ENCODE measurements around the gene MB21D2.

Gene MB21D2

DNA sequence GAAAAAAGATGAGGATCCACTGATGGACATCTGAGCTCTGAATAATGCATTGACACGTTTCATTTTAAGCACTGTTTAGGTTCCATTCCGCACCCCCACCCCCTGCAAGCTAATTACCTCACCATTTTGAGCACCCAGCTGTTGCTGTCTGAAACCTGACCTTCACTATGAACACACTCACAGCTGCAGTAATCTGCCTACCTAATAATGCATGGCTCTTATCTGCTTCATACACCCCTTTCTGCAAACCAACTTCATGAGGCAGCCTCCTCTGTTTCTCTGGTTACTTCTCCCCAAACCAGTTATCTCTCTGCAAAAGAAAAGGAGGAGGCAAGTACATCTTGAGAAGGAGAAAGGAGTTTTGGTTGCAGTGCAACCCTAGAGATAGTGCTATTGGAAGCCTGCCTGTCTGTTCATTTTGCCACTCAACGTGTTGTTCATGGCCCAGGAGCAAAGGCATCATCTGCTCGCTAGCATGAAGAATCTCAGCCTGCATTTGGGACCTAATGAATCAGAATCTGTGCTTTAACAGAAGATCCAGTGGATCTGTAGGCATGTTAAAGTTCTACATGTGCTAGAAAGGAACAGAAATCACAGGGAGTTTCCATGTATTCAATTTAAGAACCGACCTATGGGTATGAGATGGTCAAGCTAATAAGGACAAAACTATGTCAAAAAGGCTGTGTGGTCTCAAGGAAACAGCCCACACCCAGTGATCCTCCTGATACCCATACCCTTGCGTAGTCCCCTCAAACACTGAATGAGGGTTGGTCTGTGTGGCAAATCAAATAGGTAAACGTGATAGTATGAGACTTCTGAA lies 87.2 kb downstream of the MB21D2 start:
- DNase-seq, result no peak

DNA sequence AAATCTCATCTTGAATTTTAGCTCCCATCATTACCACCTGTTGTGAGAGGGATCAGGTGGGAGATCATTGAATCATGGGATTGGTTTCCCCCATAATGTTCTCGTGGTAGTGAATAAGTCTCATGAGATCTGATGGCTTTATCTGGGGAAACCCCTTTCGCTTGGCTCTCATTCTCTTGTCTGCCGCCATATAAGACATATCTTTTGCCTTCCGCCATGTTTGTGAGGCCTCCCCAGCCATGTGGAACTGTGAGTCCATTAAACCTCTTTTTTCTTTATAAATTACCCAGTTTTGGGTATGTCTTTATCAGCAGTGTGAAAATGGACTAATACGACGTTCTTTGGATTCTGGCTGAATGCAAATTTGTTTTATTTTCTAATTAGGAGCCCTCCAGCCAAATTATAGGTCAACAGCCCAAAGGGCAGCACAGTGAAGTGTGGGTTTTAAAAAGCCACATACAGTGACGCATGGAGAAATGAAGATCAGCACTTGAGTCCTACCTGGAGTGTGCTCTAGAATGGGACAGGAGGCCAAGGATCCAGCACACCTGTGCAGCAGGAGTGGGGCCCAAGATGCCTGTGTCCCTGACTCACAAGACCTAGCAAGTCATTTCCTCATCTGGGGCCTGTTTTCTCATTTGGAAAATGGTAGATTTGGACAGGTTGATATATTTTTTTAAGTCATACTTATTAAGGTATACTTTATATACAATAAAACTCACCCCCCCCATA lies 89.6 kb downstream of the MB21D2 start:
- DNase-seq, result no peak

DNA sequence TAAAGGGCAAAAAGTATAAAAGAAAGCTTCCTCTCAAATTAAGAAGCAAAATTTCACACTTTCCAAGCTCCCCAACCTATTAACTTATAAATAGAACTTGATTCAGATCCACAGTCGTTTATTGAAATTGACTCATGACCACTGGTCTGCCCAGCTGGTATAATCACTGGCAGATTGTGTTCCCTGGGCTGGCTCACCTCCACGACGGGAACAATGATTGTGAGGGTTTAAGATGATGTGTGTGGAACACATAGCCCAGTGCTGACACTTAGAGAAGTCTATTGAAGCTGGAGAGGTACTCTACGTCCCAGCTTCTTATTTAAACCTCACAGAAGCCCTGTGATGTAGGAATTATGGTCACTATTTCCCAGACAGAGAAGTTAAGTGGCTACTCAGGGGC lies 90.4 kb downstream of the MB21D2 start:
- DNase-seq, result no peak

DNA sequence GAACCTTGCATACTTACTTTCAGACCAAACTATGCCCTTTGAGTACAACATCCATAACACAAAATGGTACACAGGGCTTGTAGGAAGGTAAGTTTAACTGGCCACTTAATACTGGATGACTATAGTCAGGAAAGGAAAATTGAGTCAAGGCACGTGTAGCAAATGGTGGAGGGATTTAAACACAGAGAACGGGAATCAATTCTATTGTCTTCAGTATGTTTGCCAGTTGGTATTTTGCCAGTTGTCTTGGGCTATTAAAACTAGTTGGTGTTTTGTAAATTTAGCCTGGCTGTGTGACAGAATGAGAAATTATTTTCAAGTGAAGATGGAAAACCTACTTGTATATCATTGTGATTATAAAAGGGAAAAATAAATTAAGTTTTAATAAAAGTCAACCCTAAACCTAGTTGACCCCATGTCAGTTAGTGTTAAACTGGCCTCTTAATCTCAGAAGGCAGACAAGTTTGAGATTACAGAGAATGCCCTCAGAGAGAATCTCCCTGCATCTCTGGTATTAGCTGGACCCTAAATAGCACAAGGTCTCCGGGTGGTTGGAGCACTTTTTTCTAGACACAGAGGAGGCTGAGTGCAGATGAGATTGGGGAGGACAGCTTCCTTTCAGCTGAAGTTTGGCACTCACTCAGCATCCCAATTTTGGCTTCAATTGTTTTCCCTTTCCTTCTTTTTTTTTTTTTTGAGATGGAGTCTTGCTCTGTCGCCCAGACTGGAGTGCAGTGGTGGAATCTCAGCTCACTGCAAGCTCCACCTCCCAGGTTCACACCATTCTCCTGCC lies 91.2 kb downstream of the MB21D2 start:
- no peak for DNase-seq

DNA sequence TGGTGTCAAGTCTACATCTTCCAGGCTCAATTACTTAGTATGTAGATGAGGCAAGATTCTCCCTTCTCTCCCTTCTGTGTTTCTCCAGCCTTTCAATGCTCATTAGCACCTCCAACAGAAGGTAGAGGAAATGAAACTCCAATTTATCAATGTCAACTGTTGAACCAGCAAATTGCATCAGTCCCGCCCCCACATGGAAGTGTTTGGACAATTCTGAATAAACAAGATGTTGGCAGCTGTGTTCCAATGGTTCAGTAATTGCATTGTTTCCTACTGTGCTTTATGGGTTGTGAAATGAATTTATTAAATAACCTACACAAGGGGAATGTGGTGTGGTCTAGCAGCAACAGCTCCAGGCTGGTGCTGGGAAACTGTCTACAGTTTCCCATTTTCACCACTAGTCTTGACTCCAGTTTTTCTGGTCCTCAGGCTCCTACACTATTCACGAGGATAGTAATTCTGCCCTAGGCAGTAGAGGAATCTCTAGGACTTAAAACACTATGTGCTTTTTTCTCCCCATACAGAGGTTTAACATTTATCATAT lies 91.9 kb downstream of the MB21D2 start:
- DNase-seq, result no peak

DNA sequence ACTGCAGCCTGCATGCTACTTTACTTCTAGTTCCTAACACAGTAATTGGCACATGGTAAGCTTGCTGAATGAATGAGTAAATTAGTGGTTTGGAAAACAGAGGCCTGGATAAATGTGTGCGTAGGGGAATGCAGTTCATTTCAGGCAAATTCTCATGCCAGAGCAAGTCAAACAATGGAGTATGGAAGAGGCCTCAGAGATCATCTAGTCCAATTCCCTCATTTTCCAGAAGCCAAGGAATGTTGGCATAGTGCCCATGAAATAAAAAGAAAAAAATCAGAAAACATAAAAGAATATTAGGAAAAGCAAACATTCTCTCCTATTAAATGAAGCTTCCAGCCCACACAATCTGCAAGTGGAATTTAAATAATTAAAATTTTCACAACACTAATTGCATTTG lies 92.4 kb downstream of the MB21D2 start:
- no peak for DNase-seq

DNA sequence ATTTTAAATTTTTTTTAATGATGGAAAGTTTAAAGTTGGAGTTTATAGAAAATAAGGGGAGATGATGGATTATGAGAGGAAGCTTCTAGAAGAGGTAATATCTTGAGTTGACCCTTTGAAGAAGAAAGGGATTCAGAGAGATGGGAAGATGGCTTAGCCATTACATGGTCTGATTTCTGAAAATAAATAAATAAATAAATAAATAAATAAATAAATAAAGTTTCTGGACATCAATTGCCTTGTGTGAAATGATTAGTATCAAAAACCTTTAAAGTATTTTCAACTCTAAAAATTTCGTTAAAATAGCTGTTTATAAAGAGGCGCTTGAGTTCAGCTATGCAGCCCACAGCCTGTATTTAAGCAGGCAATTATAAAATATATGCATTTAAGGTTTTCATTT lies 93.3 kb downstream of the MB21D2 start:
- DNase-seq, result no peak

DNA sequence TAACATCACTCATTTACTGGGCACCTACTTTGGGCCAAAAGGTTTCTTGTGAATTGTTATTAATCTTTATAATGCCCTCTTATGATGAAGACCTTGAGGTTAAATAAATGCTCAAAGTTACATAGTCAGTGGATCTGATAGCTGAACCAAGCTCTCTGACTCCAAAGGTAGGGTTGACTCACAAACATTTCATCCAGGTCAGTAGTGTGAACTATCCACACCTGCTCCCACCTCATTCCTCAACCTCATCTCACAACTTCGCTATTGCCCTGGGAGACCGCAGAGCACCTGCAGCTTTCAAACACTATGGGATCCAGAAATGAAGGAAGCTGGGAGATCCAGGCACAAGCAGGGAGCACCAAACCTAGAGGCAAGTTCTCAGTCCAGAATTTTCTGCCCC lies 96.5 kb downstream of the MB21D2 start:
- no peak for DNase-seq

DNA sequence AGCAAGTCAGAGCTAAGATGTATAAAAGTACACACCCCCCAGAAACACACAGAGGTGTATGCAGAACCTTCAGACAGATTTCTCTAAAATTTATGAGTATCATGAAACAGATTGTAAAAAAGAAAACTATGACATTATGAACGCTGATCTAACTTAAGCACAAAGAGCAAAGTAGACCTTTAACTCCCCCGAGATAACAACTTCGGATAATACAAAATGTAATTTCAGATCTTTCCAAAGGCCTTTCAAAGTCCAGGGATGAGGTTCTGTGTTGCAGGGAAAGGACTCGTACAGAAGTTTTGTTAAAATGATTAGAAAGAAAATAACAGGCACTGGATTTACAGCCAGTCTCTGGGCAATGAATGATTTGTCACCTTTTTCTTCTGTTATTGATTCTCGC lies 97.5 kb downstream of the MB21D2 start:
- DNase-seq, result no peak

DNA sequence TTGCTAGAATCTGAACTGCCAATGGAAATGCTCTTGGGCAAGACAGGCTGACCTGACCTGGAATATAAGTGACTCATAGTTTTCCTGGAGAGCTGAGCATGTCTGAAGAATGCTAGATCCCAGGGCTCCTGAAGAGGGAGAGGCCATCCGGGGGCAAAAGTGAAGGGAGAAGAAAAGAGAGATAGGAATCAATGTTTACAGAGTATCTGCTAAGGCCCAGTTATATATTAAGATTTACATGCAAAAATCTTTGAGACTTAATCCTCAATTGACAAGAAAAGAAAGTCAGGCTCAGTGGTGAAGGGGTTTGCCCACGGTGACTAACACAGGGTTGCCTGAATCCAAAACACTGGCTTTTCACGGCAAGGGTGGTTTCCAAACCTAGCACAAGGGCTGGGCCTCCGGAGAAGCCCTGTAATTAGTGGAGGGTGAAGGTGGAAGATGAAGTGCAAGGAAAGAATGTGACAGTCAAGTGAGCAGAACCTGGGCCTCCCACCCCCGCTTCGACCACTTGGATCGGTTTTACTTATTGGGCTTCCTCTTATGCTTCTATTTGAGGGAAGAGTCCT lies 98.6 kb downstream of the MB21D2 start:
- DNase-seq, result no peak

DNA sequence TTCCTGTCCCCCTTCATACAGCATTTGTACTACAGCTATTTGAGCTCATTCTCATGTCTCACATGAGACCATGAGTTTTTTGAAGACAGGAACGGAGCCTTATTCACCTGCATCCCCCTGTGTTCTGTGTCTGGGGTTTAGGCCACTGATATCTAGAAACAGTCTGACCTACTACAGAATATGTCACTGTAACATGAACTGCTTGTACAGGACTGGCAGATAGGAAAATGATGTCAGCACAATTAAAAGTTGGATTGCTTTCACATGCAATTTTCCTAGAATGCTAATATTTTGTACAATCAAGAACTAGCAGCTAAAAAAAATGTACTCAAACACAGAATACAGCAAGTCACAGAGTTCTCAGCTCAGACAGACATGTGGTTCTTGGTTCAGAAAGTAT lies 99.5 kb downstream of the MB21D2 start:
- DNase-seq, result no peak

DNA sequence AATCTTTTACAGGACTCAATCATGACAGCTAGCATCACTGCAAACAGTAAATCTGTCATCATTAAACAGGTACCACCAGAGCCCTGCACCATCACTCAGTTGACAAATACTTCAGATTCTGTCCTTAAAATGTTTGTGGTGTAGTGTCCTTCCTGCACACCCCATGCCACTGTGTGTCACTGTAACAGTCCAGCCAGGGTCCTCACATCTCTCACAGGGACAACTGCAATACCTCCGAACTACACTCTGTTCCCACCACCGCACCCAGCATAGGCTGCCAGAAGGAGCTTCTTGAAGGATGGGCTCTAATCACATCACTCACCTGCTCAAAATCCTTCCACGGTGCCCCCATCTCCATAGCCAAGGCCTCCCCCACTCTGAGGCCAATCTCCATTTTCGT lies 100.2 kb downstream of the MB21D2 start:
- no peak for DNase-seq

DNA sequence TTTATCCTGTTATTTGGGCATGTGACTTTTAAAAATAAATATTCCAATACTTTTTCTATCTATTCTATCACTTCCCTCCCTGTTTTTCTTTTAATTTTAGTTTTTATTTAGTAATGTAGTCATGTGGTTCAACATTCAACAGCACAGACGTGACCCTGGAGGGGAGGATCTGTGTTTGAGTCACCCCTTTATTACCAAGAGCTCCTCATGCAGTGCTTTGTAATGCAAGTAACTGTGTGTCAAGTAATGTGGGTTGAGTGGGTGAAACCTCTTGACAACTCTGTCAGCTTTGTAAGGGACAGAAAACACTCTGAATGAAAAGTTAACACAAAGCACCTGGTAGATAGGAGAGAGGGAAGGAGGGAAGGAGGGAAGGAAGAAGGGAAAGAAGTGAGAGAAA lies 100.6 kb downstream of the MB21D2 start:
- no peak for DNase-seq

DNA sequence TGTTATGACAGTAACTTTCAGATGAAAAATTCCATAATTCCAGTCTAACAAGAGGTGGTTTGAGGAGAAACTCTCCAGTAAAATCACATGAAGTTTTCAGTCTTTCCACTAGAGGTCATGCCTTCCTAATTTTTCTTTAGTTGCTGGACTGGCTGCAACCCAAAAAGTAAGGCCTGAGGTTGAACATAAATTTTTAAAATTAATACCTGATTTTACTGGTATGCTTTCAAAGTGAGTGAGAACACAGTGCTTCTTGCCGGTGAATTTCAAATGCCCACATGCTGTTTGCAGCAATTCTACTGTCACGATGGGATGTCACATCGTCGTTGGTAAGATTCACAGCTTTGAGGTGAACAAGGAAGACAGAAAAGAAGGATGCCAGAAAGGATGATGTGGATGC lies 101.3 kb downstream of the MB21D2 start:
- no peak for DNase-seq

DNA sequence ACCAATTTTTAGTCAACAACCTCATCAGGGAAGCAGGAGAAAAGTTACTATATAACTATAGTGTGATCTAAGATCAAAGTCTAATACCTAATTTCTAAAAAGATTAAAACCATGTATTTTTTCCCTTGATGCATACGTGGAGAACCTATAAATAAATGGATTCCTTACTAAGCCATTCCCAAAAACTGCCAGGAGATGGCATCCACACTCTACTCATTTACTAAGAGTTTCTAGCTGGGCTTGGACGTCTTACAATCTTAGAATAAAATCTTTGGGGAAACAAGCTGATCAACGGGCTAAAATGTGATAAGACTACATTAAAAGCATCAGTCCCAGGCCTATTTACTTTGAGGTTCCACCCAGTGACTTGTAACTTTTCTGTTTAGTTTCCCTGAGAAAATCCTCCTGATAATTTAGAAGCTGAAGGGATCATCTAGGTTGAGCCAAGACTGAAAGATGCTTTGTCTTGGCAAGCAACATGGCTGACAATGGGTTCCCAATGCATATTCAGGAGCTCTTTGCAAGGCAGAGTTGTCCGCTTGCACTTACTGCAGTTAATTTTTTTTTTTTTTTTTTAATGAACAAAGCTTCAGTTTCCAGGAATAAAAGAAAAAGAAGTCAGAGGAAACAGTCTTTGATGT lies 104.8 kb downstream of the MB21D2 start:
- no peak for DNase-seq

DNA sequence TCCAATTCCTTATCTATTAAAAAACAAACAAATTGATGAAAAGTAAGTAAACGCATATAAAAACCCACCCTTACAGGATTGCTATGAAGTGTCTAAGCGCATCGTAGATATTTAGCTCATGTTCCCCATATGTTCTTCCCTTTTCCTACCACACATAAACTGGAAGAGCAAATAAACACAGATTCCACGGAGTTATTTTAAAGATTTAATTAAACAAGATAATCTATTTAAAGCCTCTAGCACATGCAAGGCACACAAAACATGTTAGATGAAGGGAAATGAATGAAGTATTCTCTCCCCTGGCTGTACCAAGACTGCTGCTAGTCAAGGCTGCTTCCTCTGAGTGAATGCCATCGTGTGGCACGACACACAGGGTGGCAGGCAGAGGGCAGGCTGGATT lies 111.9 kb downstream of the MB21D2 start:
- DNase-seq, result no peak

DNA sequence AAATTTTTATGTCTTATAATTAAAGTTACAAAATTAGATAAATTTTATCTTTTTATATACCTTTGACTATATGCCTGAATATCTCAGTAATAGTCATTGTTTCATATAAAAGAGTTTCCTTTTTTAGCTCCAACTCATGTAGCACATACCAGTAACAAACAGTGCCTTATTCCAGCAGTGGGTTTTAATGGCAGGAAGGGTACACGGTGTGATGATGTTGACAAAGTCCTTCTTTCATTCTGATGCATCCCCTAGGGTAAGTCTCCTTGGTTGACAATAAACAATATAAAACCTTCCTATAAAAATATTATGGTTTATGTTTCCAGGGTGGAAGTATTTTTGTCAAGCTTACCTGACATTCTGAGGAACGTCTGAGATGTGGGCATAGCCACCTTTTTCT lies 113.2 kb downstream of the MB21D2 start:
- no peak for DNase-seq

DNA sequence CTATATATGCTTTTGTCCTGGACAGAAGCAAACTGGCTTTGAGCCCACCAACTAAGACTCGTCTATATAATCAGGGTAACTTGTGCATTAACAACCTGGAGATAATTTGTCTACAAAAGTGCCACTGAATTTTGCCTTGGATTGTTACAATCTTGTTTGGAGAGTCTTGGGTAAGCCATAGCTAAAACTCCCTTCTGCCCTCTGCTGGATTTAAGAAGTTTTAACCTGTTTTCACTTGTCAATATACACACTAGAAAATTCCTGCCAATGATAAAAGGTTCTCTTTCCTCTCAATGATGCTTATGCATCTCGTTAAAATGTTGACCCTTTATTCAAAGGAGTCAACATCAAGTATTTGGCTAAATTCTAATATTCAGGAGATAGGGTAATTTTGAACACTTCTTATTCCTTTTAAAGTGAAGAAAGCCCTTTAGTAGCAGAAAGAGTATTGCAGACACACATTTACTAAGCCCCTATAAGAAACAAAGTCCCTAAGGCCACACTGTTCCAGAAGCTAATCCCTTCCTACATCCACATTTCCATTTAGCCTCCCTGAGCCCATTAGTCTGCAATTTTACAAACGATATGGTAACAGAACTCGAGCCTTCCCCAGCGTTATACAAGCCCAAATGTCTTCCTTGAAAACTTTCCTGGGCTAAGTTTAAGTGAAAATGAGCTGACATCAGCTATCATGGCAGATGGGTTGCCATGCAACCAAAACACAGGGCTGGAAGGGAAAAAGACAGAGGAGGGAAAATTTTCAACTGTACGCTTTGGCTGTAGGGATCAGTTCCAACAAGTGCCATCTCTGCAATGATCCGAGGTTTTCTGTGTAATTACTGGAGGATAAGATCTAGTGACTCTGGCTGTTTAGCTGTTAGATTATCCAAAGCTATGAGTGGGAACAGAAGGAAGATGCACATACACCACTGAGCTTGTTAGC lies 114.4 kb downstream of the MB21D2 start:
- DNase-seq, result no peak

DNA sequence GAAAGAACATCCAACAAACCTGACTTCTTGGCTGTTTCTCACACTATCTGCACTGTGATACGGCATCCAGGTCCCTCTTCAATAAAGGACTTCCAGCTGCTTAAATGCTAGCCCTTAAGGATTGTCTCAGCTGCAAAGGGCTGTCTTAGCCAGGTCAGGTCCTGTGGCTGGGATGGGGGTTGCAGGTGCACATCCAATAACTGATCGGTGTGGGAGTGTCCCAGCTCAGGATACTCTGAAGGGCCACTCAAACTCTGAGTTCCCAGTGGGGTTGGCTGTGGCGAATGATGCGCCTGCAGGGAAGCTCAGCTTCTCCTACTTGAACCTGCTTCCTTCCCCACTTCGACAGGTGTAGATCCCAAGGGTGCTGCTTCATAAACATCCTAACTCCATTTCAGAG lies 115.7 kb downstream of the MB21D2 start:
- no peak for DNase-seq

DNA sequence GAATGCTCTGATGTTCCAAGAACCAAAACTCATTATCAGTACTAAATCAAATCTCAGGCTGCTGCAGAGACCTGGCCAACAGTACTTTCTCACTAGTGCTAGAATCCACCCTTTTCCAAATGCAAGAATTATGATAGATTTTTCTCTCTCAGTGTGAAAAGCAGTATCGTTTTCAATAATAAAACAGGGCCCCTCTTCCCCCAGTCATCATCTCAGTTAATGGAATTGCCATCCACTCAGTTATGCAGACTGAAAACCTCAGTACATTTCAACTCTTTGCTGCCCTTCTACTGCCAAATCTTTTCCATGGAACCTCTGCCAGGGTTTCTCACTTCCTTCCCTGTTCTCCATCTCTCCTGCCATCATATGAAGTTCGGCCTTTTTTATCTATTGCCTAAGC lies 117.9 kb downstream of the MB21D2 start:
- DNase-seq, result no peak

DNA sequence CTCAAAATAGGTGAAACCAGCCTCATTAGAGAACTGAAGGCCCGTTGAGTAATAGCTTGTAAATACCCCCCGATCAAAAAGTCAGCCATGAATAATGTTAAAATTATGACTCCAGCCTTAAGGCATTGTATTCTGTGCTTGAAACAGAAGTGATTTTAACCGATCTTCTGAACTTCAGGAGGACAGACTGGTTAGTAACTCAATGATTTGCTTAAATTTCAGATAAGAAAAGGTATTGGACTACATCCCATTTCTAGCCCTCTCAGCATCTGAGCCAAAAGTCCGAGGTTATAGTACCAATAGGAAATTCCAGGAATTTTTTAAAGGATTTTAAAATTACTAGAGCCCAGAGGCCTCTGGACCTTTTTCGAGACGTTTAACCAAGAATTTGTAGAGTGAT lies 122.6 kb downstream of the MB21D2 start:
- no peak for DNase-seq
